Measurements from ENCODE around the gene CD300E.
"Not testable (repeated sequence)": the region's sequence is repeated elsewhere in the genome, so short reads cannot be mapped to it uniquely, and the experiment has no call there.

Gene CD300E

GRCh38 chr17:74623693-74624093 is at the start of gene CD300E:
Gene CD300E (minus strand): TSS chr17:74623738. CDS start chr17:74623621, 117 bp downstream.
- DNase-seq, result no peak

GRCh38 chr17:74671031-74671771 is 47.7 kb upstream of the CD300E start:
- peak; percentile 68 for DNase-seq

GRCh38 chr17:74670329-74670728 is 46.8 kb upstream of the CD300E start:
- DNase-seq, result no peak

GRCh38 chr17:74663561-74663960 is 40.0 kb upstream of the CD300E start:
- no peak for DNase-seq

- no peak for DNase-seq
These were observed 36.4 kb upstream of the CD300E start for GRCh38 chr17:74659889-74660288.

GRCh38 chr17:74658620-74659019 is 35.1 kb upstream of the CD300E start:
- DNase-seq, result no peak

GRCh38 chr17:74654742-74655141 is 31.2 kb upstream of the CD300E start:
- no peak for DNase-seq

- no peak for DNase-seq
These were observed 28.5 kb upstream of the CD300E start for GRCh38 chr17:74652020-74652419.

GRCh38 chr17:74649909-74650308 is 26.4 kb upstream of the CD300E start:
- DNase-seq, result no peak

GRCh38 chr17:74647871-74648672 is 24.5 kb upstream of the CD300E start:
- no peak for DNase-seq

- DNase-seq, result peak; percentile 43
These were observed 22.7 kb upstream of the CD300E start for GRCh38 chr17:74646231-74646630.

GRCh38 chr17:74645010-74645409 is 21.5 kb upstream of the CD300E start:
- no peak for DNase-seq

- DNase-seq, result no peak
These were observed 20.9 kb upstream of the CD300E start for GRCh38 chr17:74644419-74644818.

GRCh38 chr17:74643826-74644225 is 20.3 kb upstream of the CD300E start:
- DNase-seq, result no peak

GRCh38 chr17:74642995-74643394 is 19.5 kb upstream of the CD300E start:
- DNase-seq, result no peak

GRCh38 chr17:74642556-74642955 is 19.0 kb upstream of the CD300E start:
- DNase-seq, result no peak

- no peak for DNase-seq
These were observed 18.4 kb upstream of the CD300E start for GRCh38 chr17:74641958-74642298.

GRCh38 chr17:74641224-74641957 is 17.9 kb upstream of the CD300E start:
- no peak for DNase-seq

- peak; percentile 57 for DNase-seq
These were observed 16.2 kb upstream of the CD300E start for GRCh38 chr17:74639704-74640151.

- no peak for DNase-seq
These were observed 14.4 kb upstream of the CD300E start for GRCh38 chr17:74637926-74638325.

GRCh38 chr17:74637265-74637664 is 13.7 kb upstream of the CD300E start:
- no peak for DNase-seq

- not testable (repeated sequence) for DNase-seq
These were observed 13.1 kb upstream of the CD300E start for GRCh38 chr17:74636541-74637085.

GRCh38 chr17:74635418-74635817 is 11.9 kb upstream of the CD300E start:
- DNase-seq, result no peak
